NCI-H69 (cell line): Measurements from ENCODE around the gene PPP1R12B.
"Not testable (repeated sequence)": the region's sequence is repeated elsewhere in the genome, so short reads cannot be mapped to it uniquely, and the experiment has no call there.

Experiments used
- DNase-seq: peaks from one replicate; lab custom pipeline; 2025; lab: John Stamatoyannopoulos, UW

PPP1R12B gene

DNA sequence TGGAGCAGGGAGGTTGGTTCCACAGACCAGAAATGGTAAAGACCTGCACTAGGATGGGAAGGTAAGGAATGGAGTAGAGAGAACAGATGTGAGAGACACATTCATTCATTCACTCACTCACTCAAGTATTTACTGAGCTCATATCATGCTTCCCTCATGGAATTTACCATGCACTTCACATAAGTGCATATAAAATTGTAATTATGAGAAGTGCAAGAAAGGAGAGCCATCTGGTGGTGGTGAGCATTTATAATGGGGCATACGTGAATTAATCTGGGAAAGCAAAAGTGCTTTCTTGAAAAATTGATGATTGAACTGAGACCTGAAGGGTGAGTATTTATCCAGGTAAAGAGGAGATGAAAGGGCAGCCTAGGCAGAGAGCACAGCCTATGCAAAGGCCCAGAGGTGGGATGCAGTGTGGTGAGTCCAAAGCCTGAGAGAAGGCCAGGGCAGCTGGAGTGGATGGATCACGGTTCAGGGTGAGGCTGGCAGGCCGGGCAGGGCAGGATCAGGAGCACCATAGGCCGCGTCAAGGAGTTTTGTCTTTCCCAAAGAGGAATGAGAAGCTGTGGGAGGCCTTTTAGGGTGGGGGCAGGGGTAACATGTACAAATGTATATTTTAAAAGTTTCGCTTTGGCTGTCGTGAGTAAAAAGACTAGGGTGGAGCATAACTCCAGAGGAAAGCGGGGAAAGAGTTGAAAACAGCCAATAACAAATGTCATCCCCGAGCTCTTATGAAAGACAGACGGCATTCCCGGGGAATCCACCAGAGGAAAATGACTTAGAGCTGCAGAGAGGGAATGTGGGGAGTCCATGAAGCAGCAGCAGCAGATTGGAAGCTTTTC lies 266.1 kb downstream of the PPP1R12B start:
- DNase-seq = not testable (repeated sequence)

- DNase-seq = not testable (repeated sequence)
Measured at GRCh38 chr1:202615208-202615500, 266.7 kb downstream of the PPP1R12B start.

DNA sequence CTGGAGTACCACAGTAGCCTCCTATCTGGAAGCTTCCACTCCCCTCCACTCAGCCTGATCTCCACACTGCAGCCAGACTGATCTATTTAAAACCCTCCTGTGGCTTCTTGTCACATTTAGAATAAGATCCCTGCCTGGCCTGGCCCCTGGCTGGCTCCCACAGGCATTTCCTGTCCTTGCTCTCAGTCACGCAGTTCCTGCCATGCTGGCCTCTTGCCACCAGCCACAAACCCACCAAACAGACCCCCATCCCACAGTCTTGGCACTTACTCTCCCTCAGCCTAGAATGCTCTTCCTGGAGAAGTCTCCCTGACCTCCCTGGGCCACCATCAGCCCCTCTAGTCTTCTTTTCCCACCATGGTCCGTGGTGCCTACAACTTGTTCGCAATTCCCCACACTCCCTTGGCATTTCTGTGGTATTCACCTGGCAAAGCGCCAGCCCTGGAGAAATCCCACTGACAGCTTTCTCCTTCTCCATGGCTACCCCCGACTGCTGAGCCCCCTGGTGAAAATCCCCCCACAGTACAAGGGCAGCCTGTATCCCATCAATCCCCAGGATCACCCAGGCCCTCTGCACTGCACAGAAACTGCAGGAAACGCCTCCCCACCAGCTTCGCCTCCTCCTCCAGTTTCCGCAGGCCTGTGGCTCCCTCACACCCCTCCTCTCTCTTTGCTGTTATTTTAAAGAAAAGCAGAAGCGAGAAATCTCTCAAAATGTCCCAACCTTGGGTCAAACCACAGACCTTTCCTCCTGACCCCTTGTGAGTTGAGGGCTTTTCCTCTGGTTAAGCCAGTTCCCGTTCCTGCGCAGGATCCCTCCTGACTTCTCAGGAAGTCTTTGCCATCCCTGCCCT lies 267.2 kb downstream of the PPP1R12B start:
- DNase-seq = peak; percentile 29

DNA sequence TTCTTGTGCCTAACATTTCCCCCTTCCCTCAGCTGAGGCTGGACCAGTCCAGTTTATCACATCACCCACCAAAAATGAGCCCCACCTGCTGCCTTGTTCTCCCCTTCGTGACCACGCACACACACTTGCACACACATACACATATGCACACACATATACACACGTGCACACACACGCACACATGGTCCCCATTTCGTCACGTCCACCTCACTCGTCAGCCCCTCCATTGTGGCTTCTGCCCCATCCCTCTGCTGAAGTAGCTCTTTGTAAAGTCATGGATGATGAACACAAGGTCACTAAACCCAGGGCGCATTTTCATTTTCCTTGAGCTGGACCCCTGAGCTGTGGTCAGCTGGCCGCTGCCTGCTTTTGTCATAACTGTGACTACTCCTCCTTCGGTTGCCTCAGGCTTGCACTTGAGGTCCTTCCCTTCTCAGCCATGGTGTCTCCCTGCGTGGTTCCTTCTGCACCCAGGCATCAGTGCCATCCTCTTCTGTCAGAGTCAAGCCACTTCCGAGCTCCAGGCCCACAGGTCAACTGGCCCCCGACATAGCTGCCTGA lies 267.9 kb downstream of the PPP1R12B start:
- DNase-seq = no peak

DNA sequence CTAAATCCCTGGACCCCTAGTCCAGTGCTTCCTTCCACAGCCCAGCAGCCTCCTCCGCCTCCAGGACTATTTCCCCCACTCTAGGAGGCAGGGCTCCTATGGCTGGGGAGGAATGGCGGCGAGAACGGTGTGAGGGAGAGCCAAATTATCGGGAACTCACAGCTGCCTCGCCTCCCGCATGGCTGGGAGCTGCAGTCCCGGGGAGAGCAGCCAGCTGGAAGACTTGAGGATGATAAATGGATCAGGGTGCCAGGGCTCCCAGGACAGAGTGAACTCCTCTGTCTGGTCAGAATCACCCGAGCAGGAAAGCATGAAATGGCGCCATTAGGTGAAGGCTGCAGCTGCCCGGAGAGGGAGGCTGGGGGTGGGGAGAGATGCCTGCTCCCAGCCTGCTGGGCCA lies 270.5 kb downstream of the PPP1R12B start:
- not testable (repeated sequence) for DNase-seq

DNA sequence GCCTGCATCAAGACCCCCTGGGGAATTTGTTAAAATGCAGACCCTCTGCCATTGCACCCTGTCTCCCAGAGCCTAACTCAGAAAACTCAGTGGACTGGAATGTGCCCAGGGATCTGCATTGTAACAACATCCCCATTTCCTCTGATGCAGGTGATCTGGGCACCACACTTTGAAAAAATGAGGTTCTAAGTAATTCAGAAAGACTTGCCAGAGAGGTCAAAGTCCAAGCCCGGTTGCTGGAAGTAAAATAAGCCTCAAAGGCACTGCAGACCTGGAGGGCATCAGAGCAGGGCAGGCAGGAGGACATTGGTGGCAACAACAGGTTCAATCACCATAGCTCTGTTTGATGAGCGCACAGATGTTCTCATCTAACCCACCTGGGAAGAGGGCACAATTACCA lies 271.0 kb downstream of the PPP1R12B start:
- no peak for DNase-seq

GRCh38 chr1:202620036-202620435 lies 271.5 kb downstream of the PPP1R12B start:
- DNase-seq = not testable (repeated sequence)

GRCh38 chr1:202621446-202621845 lies 272.9 kb downstream of the PPP1R12B start:
- DNase-seq = no peak

- no peak for DNase-seq
Measured at GRCh38 chr1:202622388-202622787, 273.9 kb downstream of the PPP1R12B start.

GRCh38 chr1:202623075-202623474 lies 274.6 kb downstream of the PPP1R12B start:
- peak; percentile 45 for DNase-seq

GRCh38 chr1:202623476-202623875 lies 275.0 kb downstream of the PPP1R12B start:
- DNase-seq = not testable (repeated sequence)

DNA sequence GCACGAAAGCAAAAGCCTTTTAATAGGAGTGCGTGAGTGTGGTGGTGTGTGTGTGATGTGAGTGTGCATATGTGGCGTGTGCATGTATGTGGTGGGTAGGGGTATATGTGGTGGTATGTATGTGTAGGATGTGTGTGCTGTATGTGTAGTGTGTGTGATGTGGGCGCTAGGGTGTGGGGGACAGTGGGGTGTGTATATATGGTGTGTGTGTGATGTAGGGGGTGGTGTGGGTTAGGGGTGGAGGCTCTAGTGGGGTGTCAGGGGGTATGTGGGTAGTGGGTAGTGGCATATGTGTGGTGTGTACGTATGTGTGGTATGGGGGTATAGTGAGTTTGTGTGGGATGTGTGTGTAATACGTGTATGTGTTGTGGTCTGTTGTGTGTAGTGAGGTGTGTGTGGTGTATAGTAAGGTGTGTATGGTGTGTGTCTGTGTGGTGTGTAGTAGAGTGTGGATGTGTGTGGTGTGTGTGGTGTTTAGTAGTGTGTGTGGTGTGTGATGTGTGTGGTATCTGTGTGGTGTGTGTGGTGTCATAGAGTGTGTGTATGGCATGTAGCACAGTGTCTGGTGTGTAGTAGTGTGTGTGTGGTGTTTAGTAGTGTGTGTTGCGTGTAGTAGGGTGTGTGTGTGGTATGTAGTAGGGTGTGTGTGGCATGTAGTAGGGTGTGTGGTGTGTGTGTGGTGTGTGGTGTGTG lies 275.7 kb downstream of the PPP1R12B start:
- DNase-seq = no peak

DNA sequence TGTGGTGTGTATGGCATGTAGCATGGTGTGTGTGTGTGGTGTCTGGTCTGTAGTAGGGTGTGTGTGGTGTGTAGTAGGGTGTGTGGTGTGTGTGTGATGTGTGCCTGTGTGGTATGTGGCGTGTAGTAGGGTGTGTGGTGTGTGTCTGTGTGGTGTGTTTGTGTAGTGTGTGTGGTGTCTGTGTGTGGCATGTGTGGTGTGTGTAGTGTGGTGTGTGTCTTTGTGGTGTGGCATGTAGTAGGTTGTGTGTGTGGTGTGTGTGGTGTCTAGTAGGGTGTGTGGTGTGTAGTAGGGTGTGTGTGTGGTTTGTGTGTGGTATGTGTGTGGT lies 276.2 kb downstream of the PPP1R12B start:
- DNase-seq = no peak

DNA sequence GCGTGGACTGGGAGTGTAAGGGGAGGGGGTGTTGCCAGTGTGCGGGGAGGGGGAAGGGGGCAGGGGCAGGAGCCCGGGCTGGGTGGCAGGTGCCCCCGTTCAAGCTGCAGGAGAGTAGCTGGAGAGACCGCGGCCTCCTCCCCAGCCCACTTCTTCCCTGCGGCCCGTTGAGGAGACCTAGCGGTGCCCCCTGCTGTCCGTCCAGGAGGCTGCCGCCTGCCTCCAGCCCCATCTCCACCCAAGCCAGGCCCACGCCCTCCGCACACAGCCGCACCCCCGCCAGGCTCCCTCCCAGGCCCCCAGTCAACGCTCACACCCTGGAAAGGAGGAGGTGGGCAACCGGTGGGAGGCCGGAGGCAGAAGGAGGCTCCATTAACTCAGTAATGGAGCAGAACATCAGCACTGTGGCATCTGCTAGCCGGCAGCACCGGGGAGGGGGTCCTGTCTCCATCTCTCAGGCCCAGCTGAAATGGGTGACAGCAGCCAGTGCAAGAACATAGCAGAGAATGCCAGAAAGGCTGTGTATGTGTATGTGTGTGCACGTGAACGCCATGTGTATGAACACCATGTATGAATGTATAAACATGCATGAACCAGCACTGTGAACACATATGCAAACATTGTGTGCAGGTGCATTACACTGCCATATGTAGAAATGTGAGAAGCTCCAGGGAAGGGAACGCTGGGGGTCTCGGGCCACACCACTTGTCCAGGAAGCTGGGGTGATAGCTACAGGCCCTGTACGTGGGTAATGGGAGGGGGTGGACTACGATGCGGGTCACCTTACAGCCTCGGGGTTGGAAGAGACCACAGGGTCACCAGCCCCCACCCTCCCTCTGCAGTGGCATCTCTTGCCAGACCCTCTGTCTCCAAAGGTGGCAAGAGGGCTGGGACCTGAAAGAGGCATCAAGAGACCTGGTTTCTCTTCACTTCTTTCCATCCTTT lies 277.2 kb downstream of the PPP1R12B start:
- DNase-seq = peak; percentile 82

DNA sequence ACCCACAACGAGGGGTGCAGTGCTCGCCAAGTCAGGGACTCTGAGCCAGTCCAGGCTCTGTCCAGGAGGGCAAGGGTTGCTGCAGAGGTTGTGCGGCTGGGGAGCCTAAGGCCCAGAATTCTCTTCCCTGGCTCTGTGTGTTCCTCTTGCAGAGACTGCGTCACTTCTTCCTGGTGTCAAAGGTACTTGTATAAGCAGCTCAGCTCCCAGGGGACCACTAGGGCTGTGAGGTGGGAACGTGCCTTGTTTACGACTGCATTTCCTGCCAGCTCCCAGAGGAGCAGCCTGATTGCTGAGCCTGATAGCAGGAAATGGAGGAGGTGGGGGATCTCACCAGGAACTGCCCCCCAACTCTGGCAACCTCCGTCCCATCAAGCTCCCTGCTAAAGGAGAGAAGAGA lies 278.5 kb downstream of the PPP1R12B start:
- DNase-seq = peak; percentile 76

DNA sequence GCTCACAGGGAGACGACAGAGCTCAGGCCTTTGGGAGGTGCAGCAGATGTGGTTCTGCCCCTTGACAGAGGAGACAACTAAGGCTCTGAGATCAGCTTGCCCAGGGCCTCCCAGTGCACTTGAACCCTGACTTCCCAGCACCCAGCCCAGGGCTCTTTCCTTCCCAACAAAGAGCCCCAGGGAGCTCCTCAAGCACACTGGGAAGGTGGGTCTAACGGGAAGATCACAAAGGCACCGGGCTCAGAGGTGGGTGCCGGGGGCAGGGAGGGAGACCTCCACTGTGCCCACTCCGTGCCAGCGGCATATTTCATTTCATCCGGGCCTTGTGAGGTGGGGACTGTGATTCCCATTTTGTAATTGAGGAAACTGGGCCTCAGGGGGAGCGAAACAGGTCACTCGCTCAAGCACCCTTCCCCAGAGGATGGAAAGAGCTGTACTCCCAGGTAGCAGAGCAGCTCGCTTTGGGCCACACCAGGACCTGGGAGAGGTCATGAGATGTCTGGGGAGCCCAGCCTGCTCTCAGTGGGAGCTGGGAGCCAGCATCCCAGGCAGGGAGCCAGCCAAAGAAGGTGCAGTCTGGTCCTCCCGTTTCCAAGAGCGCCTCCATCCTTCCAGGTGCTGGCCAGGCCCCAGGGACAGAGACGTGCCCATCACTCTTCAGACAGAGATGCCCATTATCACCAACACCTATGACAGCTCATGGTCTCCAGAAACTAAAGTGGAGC lies 279.5 kb downstream of the PPP1R12B start:
- no peak for DNase-seq

GRCh38 chr1:202628646-202629215 lies 280.2 kb downstream of the PPP1R12B start:
- DNase-seq = no peak

- DNase-seq = not testable (repeated sequence)
Measured at GRCh38 chr1:202629257-202629811, 280.8 kb downstream of the PPP1R12B start.

DNA sequence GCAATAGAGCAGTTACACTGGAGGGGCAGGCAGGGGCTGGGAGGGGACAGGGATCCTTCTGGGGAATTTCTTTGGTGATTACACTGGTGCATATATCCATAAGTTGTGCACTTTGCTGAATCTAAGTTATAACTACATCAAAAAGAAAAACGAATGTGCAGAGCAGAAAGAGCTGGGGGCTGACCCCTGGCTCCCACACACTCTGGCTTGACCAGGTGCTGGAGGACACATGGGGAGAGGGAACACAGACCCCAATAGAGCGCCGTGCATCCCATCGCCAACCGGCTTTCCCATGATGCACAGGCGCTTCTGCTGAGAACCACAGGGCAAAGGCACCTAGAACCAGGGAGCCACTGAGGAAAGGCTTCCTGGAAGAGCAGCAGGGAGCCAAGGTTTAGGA lies 281.6 kb downstream of the PPP1R12B start:
- DNase-seq = not testable (repeated sequence)

- DNase-seq = no peak
Measured at GRCh38 chr1:202630541-202630940, 282.0 kb downstream of the PPP1R12B start.
